Measurements from ENCODE around the gene GHRHR.

DNA sequence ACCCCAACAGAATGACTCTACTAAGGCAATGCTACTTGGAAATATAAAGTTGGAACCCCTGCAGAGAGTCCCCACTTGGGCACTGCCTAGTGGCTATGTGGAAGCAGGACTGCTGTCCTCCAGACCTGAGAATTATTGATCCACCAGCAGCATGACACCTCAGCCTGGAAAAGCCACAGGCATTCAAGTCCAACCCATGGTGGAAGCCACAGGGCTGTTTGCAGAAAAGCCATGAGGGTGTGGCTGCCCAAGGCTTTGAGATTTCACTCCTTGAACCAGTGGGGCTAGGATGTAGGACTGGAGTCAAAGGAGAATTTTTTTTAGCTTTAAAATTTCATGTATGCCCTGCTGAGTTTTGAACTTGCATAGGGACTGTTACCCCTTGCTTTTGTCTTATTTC is 13.6 kb upstream of the GHRHR start:
- TF ChIP-seq, protein P1, sequence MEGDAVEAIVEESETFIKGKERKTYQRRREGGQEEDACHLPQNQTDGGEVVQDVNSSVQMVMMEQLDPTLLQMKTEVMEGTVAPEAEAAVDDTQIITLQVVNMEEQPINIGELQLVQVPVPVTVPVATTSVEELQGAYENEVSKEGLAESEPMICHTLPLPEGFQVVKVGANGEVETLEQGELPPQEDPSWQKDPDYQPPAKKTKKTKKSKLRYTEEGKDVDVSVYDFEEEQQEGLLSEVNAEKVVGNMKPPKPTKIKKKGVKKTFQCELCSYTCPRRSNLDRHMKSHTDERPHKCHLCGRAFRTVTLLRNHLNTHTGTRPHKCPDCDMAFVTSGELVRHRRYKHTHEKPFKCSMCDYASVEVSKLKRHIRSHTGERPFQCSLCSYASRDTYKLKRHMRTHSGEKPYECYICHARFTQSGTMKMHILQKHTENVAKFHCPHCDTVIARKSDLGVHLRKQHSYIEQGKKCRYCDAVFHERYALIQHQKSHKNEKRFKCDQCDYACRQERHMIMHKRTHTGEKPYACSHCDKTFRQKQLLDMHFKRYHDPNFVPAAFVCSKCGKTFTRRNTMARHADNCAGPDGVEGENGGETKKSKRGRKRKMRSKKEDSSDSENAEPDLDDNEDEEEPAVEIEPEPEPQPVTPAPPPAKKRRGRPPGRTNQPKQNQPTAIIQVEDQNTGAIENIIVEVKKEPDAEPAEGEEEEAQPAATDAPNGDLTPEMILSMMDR (IDR thresholded peaks at IDR 0.05): no peak
- TF ChIP-seq POLR2A (IDR thresholded peaks at IDR 0.05) (no peak), EP300 (IDR thresholded peaks at IDR 0.05) (no peak)
